Transverse colon (tissue), 3 donors: ENCODE measurements around the gene TPT1.

ENCODE experiments used
- CTCF ChIP-seq, 5 experiments: fragments of 200-600 bp in 3 of 5; fragments of 450-650 bp in 2 of 5; sonication (generic) in 3 of 5; IDR thresholded peaks; 1 replicate in 2 of 5; 2 replicates in 3 of 5; pipeline ENCODE4 v1.5.1; 2016 to 2017; ENCODE audit warnings: antibody characterized with exemption in 5 of 5, inconsistent platforms in 3 of 5, mild to moderate bottlenecking in 2 of 5, moderate library complexity in 1 of 5
- POLR2A ChIP-seq: fragments of 450-650 bp; IDR thresholded peaks from one replicate; pipeline ENCODE4 v1.6.1; 2016; ENCODE audit warnings: antibody characterized with exemption, mild to moderate bottlenecking, moderate library complexity

- no peak for TF ChIP-seq CTCF (IDR thresholded peaks at IDR 0.05)
- no peak for TF ChIP-seq POLR2A
These were observed 967 bp upstream of the TPT1 start for GRCh38 chr13:45341799-45342500.
